Lung (tissue), 12 donors: ENCODE measurements around the gene C22orf39. TPM values are rescaled to one million over a fixed set of nuclear protein-coding genes. Genes with fewer than 3 reads are reported as not detected.
A peak's percentile ranks its signal among the peaks of the same experiment; 100 is the strongest.

Source experiments
- ATAC-seq: fragments of 200-7000 bp; cut with Tn5 transposase; one replicate; pipeline ENCODE4 v1.9.1; 2020; ENCODE audit warnings: moderate number of reproducible peaks; ENCODE audit not compliant: insufficient read depth, low FRiP score
- DNase-seq, 3 donors: peaks; one replicate each; pipeline ENCODE4 v3.0.0-alpha.2; 2013 to 2017
- H3K27ac ChIP-seq, 2 donors: one replicate each; pipeline ENCODE4 v1.5.1; 2013; ENCODE audit warnings: mild to moderate bottlenecking in 2 of 2, moderate library complexity in 2 of 2, control low read depth in 1 of 2, inconsistent platforms in 1 of 2, low read depth in 1 of 2, low read length in 1 of 2
- H3K27me3 ChIP-seq, 3 donors: one replicate each; pipeline ENCODE4 v1.5.1; 2013; ENCODE audit warnings: low read length in 2 of 3; ENCODE audit not compliant: control insufficient read depth in 3 of 3, insufficient read depth in 3 of 3
- H3K36me3 ChIP-seq, 4 donors: one replicate each; pipeline ENCODE4 v1.5.1; 2013; ENCODE audit warnings: low read length in 4 of 4, mild to moderate bottlenecking in 1 of 4, moderate library complexity in 1 of 4; ENCODE audit not compliant: control insufficient read depth in 4 of 4, insufficient read depth in 4 of 4
- H3K4me1 ChIP-seq, 5 donors: one replicate each; pipeline ENCODE4 v1.5.1; 2013; ENCODE audit warnings: low read length in 5 of 5, mild to moderate bottlenecking in 2 of 5, moderate library complexity in 1 of 5; ENCODE audit not compliant: control insufficient read depth in 5 of 5, insufficient read depth in 5 of 5
- H3K4me3 ChIP-seq: one replicate; pipeline ENCODE4 v1.5.1; 2013; ENCODE audit warnings: mild to moderate bottlenecking, control low read depth, moderate library complexity
- H3K9ac ChIP-seq, 2 donors: one replicate each; pipeline ENCODE4 v1.5.1; 2013; ENCODE audit warnings: low read length in 2 of 2, control low read depth in 1 of 2; ENCODE audit not compliant: insufficient read depth in 1 of 2
- H3K9me3 ChIP-seq, 4 donors: one replicate each; pipeline ENCODE4 v1.5.1; 2013; ENCODE audit warnings: low read length in 3 of 4, mild to moderate bottlenecking in 1 of 4, moderate library complexity in 1 of 4; ENCODE audit not compliant: control insufficient read depth in 4 of 4, insufficient read depth in 3 of 4
- WGBS, 2 donors: extraction: QIAGEN DNeasy Blood & Tissue Kit; methylation state at CpG; one replicate each; pipeline ENCODE4 v1.1.7; 2013; 5-methylcytosine and 5-hydroxymethylcytosine counted together
- polyA plus RNA-seq, 2 donors: library from polyadenylated mRNA; stranded (reverse); fragments of 200-250 nt; gene quantifications; one replicate each; pipeline ENCODE4 v1.2.1, GENCODE V29; 2013
- total RNA-seq, 2 donors: library from RNA; depleted of rRNA in 1 of 2; stranded (reverse); fragments of >200 nt in 1 of 2; gene quantifications; one replicate each; pipeline ENCODE4 v1.2.1, GENCODE V29; 2014 to 2021
- TF ChIP-seq, protein P1 (sequence below): IDR thresholded peaks from 2 replicates; pipeline ENCODE4 v1.5.1; 2012; ENCODE audit warnings: mild to moderate bottlenecking; ENCODE audit errors: control extremely low read depth, extremely low read depth
- donor health status: control.
- donor health status: control.
- donor health status: Bipolar disorder and iron deficiency.
- donor health status: healthy.
- donor health status: DM: yes; HTN: yes; CAD: no.

Gene C22orf39
- total and polyA plus RNA-seq, 4 donors = 24.2 to 39.9 (median 28.6) TPM

DNA sequence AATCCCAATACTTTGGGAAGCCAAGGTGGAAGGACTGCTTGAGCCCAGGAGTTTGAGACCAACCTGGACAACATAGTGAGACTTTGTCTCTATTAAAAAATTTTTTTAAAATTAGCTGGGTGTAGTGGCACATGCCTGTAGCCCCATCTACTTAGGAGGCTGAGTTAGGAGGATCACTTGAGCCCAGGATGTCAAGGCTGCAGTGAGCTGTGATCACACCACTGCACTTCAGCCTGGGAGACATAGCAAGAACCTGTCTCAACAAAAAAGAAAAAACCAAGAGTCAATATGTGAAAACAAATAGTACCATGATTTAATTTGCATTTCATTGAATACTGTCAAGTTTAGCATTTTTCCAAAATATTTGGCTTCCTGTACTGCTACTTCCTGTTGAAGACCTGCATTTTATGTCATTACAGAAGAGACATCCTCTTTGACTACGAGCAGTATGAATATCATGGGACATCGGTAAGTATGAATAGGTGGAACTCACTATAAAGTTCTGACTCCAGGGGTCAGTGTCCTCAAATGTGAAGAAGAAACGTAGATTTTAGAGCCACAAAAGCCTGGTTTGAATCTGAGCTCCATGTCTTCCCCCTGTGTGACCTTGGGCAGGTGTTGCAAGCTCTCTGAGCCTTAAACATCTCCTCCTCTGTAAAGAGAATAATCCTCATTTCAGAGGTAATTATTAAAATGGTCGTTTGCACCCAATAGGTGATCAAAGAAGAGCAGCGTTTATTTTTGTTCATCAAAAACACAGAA lies 48.2 kb upstream of the C22orf39 start:
- DNase-seq (peak in 2 of 3 donors; percentile 13 to 44), ATAC-seq (no peak)
- Histone ChIP-seq H3K36me3 (no peaks in the 10 kb centered on the region), H3K9ac (no peak overlapping the region), H3K9me3 (no peaks in the 10 kb centered on the region), H3K27ac (no peak overlapping the region), H3K4me3 (no peak overlapping the region), H3K4me1 (peaks cover 0 to 3% (median 0%) of the 10 kb centered on the region in 5 donors), H3K27me3 (no peaks in the 10 kb centered on the region)
- whole genome bisulfite sequencing, 2 donors = 68 to 72% methylated on average over 5 of the region's 5 CpGs
- TF ChIP-seq, protein P1, sequence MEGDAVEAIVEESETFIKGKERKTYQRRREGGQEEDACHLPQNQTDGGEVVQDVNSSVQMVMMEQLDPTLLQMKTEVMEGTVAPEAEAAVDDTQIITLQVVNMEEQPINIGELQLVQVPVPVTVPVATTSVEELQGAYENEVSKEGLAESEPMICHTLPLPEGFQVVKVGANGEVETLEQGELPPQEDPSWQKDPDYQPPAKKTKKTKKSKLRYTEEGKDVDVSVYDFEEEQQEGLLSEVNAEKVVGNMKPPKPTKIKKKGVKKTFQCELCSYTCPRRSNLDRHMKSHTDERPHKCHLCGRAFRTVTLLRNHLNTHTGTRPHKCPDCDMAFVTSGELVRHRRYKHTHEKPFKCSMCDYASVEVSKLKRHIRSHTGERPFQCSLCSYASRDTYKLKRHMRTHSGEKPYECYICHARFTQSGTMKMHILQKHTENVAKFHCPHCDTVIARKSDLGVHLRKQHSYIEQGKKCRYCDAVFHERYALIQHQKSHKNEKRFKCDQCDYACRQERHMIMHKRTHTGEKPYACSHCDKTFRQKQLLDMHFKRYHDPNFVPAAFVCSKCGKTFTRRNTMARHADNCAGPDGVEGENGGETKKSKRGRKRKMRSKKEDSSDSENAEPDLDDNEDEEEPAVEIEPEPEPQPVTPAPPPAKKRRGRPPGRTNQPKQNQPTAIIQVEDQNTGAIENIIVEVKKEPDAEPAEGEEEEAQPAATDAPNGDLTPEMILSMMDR = peak; percentile 6

DNA sequence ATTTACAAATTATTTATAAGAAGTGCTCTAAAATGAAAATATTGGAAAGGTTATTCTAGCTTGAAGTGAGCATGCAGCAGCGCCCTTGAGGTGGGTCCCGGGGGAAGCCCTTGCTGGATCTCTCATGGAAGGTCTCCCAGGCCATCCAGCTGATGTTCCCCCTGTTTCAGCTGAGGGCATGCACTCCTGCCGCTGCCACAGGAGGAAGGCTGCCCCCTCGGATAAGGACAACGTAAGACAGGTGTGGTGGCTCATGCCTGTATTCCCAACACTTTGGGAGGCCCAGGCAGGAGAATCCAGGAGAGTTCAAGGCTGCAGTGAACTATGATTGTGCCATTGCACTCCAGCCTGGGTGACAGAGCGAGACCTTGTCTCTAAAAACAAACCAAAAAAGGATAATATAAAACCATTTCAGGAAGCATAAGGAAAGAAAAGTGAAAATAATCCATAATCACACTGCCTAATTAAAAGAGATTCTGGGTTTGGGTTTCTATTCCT lies 47.2 kb upstream of the C22orf39 start:
- Histone ChIP-seq H3K4me3 (no peak overlapping the region), H3K36me3 (no peaks in the 10 kb centered on the region), H3K27ac (no peak overlapping the region), H3K9me3 (no peaks in the 10 kb centered on the region), H3K27me3 (no peaks in the 10 kb centered on the region), H3K9ac (no peak overlapping the region), H3K4me1 (peaks cover 0 to 3% (median 0%) of the 10 kb centered on the region in 5 donors)
- TF ChIP-seq, protein P1 = no peak
- WGBS, 2 donors = 94 to 98% methylated on average over 6 of the region's 6 CpGs
- ATAC-seq (no peak), DNase-seq (no peak)

DNA sequence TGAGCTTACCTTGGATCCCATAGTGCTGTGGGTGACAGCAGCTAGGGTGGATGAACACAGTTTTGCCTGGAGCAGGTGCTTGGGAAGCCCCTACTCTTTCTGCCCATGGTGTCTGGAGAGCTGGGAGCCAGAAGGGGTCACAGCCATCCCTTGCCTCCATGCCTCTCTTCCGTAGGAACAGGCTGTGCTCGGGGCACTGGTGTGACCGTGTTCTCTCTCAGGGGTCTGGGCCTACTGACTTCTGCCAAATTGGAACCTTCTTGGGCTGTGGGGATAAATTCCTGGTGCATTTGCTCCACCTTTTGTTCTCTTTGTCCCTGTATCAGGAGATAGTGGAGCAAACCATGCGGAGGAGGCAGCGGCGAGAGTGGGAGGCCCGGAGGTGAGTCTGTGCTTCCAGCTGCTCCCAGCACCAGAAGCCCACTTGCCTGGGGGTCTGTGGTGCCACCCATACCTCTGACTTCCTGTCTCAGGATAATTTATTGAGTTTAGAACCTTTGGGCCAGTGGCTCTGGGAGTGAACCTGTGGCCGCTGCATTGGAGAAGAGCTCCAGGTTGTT lies 46.6 kb upstream of the C22orf39 start:
- DNase-seq = no peak
- Histone ChIP-seq H3K4me1 (peaks cover 0 to 3% (median 0%) of the 10 kb centered on the region in 5 donors), H3K36me3 (no peaks in the 10 kb centered on the region), H3K4me3 (no peak overlapping the region), H3K27me3 (no peaks in the 10 kb centered on the region), H3K9ac (no peak overlapping the region), H3K9me3 (no peaks in the 10 kb centered on the region), H3K27ac (no peak overlapping the region)
- 98 to 99% methylated on average over 8 of the region's 8 CpGs for WGBS, 2 donors
- TF ChIP-seq, protein P1 = no peak
- ATAC-seq = no peak
